H1 (cell line): Measurements from ENCODE around the gene TADA1. TPM values are rescaled to one million over a fixed set of nuclear protein-coding genes. Genes with fewer than 3 reads are reported as not detected.

ENCODE experiments used
- CTCF ChIA-PET: fragments of 300-600 bp; sonication (Branson Sonifier 250); formaldehyde crosslinking; loops from one replicate; lab custom pipeline; 2021; ENCODE audit not compliant: partially characterized antibody; lab: Charles Lee
- POLR2A ChIA-PET: fragments of 300-600 bp; sonication (Branson Sonifier 250); formaldehyde crosslinking; loops from one replicate; lab custom pipeline; 2021; ENCODE audit warnings: inconsistent platforms; ENCODE audit not compliant: partially characterized antibody; lab: Charles Lee
- DNase-seq, 2 experiments: peaks; one replicate each; pipeline versions ENCODE4 v3.0.0 to v3.0.0-alpha.2; 2010 to 2022; ENCODE audit warnings: low spot score in 2 of 2, low read depth in 1 of 2, mixed read lengths in 1 of 2
- FAIRE-seq: peaks from 2 replicates; lab custom pipeline; 2011; peaks lifted over from hg19 to GRCh38; lab: Jason Lieb, UNC
- H2AFZ ChIP-seq: 2 replicates; pipeline ENCODE4 v1.8.1; 2012; ENCODE audit warnings: low read length, inconsistent platforms
- H2AK5ac ChIP-seq: 2 replicates; pipeline ENCODE4 v1.6.1; 2013; ENCODE audit warnings: low read depth, low read length
- H2BK120ac ChIP-seq: replicated peaks from 2 replicates; pipeline ENCODE3; 2013; ENCODE audit warnings: low read depth, low read length, inconsistent platforms
- H2BK12ac ChIP-seq: 2 replicates; pipeline ENCODE4 v1.6.1; 2013; ENCODE audit warnings: low read depth, low read length
- H2BK15ac ChIP-seq: 2 replicates; pipeline ENCODE4 v1.6.1; 2013; ENCODE audit warnings: low read length
- H2BK20ac ChIP-seq: 2 replicates; pipeline ENCODE4 v1.6.1; 2013; ENCODE audit warnings: low read length
- H2BK5ac ChIP-seq: 2 replicates; pipeline ENCODE4 v1.6.1; 2013; ENCODE audit warnings: low read depth, low read length
- H3K14ac ChIP-seq: 2 replicates; pipeline ENCODE4 v1.6.1; 2013; ENCODE audit warnings: inconsistent platforms; ENCODE audit not compliant: insufficient read length
- H3K18ac ChIP-seq: 2 replicates; pipeline ENCODE4 v1.6.1; 2013; ENCODE audit warnings: low read length; ENCODE audit errors: extremely low read depth
- H3K23ac ChIP-seq: 2 replicates; pipeline ENCODE4 v1.6.1; 2013; ENCODE audit warnings: inconsistent platforms; ENCODE audit not compliant: insufficient read length
- H3K23me2 ChIP-seq: 2 replicates; pipeline ENCODE4 v1.6.1; 2013; ENCODE audit warnings: low read depth, low read length
- H3K27ac ChIP-seq: 2 replicates; pipeline ENCODE4 v1.6.1; 2011; ENCODE audit warnings: low read depth, low read length, inconsistent platforms
- H3K27me3 ChIP-seq, 4 experiments: replicated peaks in 1 of 4; 1 replicate in 1 of 4; 2 replicates in 3 of 4; pipeline versions ENCODE4 v1.6.1 to v1.8.1; 2011 to 2013; ENCODE audit warnings: low read length in 3 of 4, mild to moderate bottlenecking in 3 of 4, inconsistent platforms in 2 of 4, mixed read lengths in 2 of 4, moderate library complexity in 1 of 4; ENCODE audit not compliant: control insufficient read depth in 3 of 4, insufficient read depth in 3 of 4; ENCODE audit errors: extremely low read depth in 1 of 4
- H3K36me3 ChIP-seq, 4 experiments: 2 replicates each; pipeline versions ENCODE4 v1.6.1 to v1.8.1; 2011 to 2013; ENCODE audit warnings: mild to moderate bottlenecking in 4 of 4, low read length in 3 of 4, moderate library complexity in 2 of 4, control low read depth in 1 of 4, inconsistent platforms in 1 of 4; ENCODE audit not compliant: insufficient read depth in 4 of 4, control insufficient read depth in 2 of 4
- H3K4ac ChIP-seq: replicated peaks from 2 replicates; pipeline ENCODE3; 2013; ENCODE audit warnings: low read length, low read depth, mixed read lengths, inconsistent platforms; ENCODE audit not compliant: insufficient read length
- H3K4me1 ChIP-seq, 4 experiments: replicated peaks in 1 of 4; 1 replicate in 1 of 4; 2 replicates in 3 of 4; pipeline versions ENCODE4 v1.6.1 to v1.8.1; 2011 to 2013; ENCODE audit warnings: low read length in 3 of 4, inconsistent platforms in 2 of 4, mixed read lengths in 1 of 4; ENCODE audit not compliant: insufficient read depth in 4 of 4, control insufficient read depth in 3 of 4
- H3K4me2 ChIP-seq, 2 experiments: 2 replicates each; pipeline versions ENCODE4 v1.6.1 to v1.8.1; 2011 to 2013; ENCODE audit warnings: low read depth in 2 of 2, low read length in 2 of 2, control low read depth in 1 of 2, inconsistent platforms in 1 of 2, mild to moderate bottlenecking in 1 of 2; ENCODE audit not compliant: insufficient read depth in 1 of 2
- H3K4me3 ChIP-seq, 4 experiments: fragments of 200-600, 300-600 bp in 1 of 4; sonication (generic), shearing (Covaris generic), sonication (Bioruptor Twin) in 1 of 4; 2 replicates each; pipeline versions ENCODE4 v1.5.1 to v1.8.1; 2011 to 2016; ENCODE audit warnings: low read length in 4 of 4, low read depth in 3 of 4, control low read depth in 2 of 4, inconsistent platforms in 2 of 4, mild to moderate bottlenecking in 2 of 4, mixed read lengths in 1 of 4, moderate library complexity in 1 of 4; ENCODE audit not compliant: insufficient read depth in 2 of 4; ENCODE audit errors: extremely low read depth in 1 of 4
- H3K56ac ChIP-seq: replicated peaks from 2 replicates; pipeline ENCODE3; 2013; ENCODE audit warnings: low read depth, mild to moderate bottlenecking, mixed read lengths, low read length, inconsistent platforms; ENCODE audit not compliant: insufficient read length
- H3K79me1 ChIP-seq: 2 replicates; pipeline ENCODE4 v1.6.1; 2013; ENCODE audit warnings: low read depth, low read length, control low read depth
- H3K79me2 ChIP-seq, 2 experiments: 2 replicates each; pipeline versions ENCODE4 v1.6.1 to v1.8.1; 2012 to 2013; ENCODE audit warnings: low read length in 2 of 2, mild to moderate bottlenecking in 2 of 2, inconsistent platforms in 1 of 2; ENCODE audit not compliant: insufficient read depth in 2 of 2, control insufficient read depth in 1 of 2
- H3K9ac ChIP-seq, 4 experiments: replicated peaks in 1 of 4; 1 replicate in 1 of 4; 2 replicates in 3 of 4; pipeline versions ENCODE4 v1.6.1 to v1.8.1; 2011 to 2013; ENCODE audit warnings: low read depth in 3 of 4, low read length in 3 of 4, control low read depth in 2 of 4, mild to moderate bottlenecking in 2 of 4, moderate library complexity in 2 of 4, inconsistent platforms in 1 of 4; ENCODE audit errors: extremely low read depth in 1 of 4
- H3K9me3 ChIP-seq, 2 experiments: 2 replicates each; pipeline versions ENCODE4 v1.6.1 to v1.8.1; 2012 to 2013; ENCODE audit warnings: mild to moderate bottlenecking in 2 of 2, moderate library complexity in 2 of 2, control low read depth in 1 of 2, inconsistent platforms in 1 of 2, low read depth in 1 of 2, low read length in 1 of 2, mixed read lengths in 1 of 2; ENCODE audit not compliant: insufficient read depth in 2 of 2
- H4K20me1 ChIP-seq, 2 experiments: replicated peaks in 1 of 2; 2 replicates each; pipeline versions ENCODE3 to v1.8.1; 2011 to 2013; ENCODE audit warnings: inconsistent platforms in 2 of 2, low read length in 2 of 2, mild to moderate bottlenecking in 1 of 2; ENCODE audit not compliant: insufficient read depth in 2 of 2, control insufficient read depth in 1 of 2
- H4K5ac ChIP-seq: 2 replicates; pipeline ENCODE4 v1.6.1; 2013; ENCODE audit warnings: low read length, low read depth, mixed read lengths, inconsistent platforms; ENCODE audit not compliant: insufficient read length
- H4K8ac ChIP-seq: 2 replicates; pipeline ENCODE4 v1.8.0; 2013; ENCODE audit warnings: mild to moderate bottlenecking, moderate library complexity, low read length, inconsistent platforms; ENCODE audit not compliant: insufficient read depth; ENCODE audit errors: extremely low read depth
- H4K91ac ChIP-seq: replicated peaks from 2 replicates; pipeline ENCODE3; 2013; ENCODE audit warnings: low read length, mixed read lengths, inconsistent platforms; ENCODE audit not compliant: insufficient read length
- ATF3 ChIP-seq: IDR thresholded peaks from 2 replicates; pipeline ENCODE4 v1.6.1; 2011; ENCODE audit warnings: low read depth, mild to moderate bottlenecking, low read length; ENCODE audit not compliant: insufficient read depth
- CBX8 ChIP-seq: fragments of 300-800, 300-1000 bp; sonication (generic); IDR thresholded peaks from 2 replicates; pipeline ENCODE4 v1.7.1; 2016; ENCODE audit warnings: low read depth, low read length, borderline replicate concordance
- CHD1 ChIP-seq: IDR thresholded peaks from 2 replicates; pipeline ENCODE4 v1.6.1; 2012; ENCODE audit warnings: low read depth, low read length, improper control_type of control experiment
- CTCF ChIP-seq, 3 experiments: IDR thresholded peaks; 1 replicate in 2 of 3; 2 replicates in 1 of 3; pipeline versions ENCODE4 v1.5.1 to v1.6.1; 2011; ENCODE audit warnings: low read length in 3 of 3, mild to moderate bottlenecking in 3 of 3, inconsistent platforms in 2 of 3, low read depth in 1 of 3, moderate library complexity in 1 of 3; ENCODE audit not compliant: insufficient read depth in 1 of 3; ENCODE audit errors: control extremely low read depth in 1 of 3
- JUN ChIP-seq: IDR thresholded peaks from 2 replicates; pipeline ENCODE4 v1.6.1; 2011; ENCODE audit warnings: low read depth, mild to moderate bottlenecking, improper control_type of control experiment, low read length
- MAX ChIP-seq: IDR thresholded peaks from 2 replicates; pipeline ENCODE4 v1.6.1; 2012; ENCODE audit warnings: inconsistent platforms
- POLR2A ChIP-seq, 2 experiments: IDR thresholded peaks; 1 replicate in 1 of 2; 2 replicates in 1 of 2; pipeline ENCODE4 v1.6.1; 2011; ENCODE audit warnings: low read depth in 2 of 2, low read length in 2 of 2, mild to moderate bottlenecking in 2 of 2; ENCODE audit errors: control extremely low read depth in 1 of 2
- RBBP5 ChIP-seq: IDR thresholded peaks from 2 replicates; pipeline ENCODE4 v1.7.1; 2012; ENCODE audit warnings: low read depth, mild to moderate bottlenecking, inconsistent platforms, low read length, moderate library complexity, borderline replicate concordance
- SP1 ChIP-seq: IDR thresholded peaks from 2 replicates; pipeline ENCODE4 v1.6.1; 2011; ENCODE audit warnings: low read depth, low read length
- SP2 ChIP-seq: IDR thresholded peaks from 2 replicates; pipeline ENCODE4 v1.6.1; 2012; ENCODE audit warnings: mild to moderate bottlenecking, low read length, inconsistent platforms
- SP4 ChIP-seq: IDR thresholded peaks from 2 replicates; pipeline ENCODE4 v1.6.1; 2012; ENCODE audit warnings: low read length, inconsistent platforms
- TAF1 ChIP-seq: IDR thresholded peaks from 2 replicates; pipeline ENCODE4 v1.6.1; 2011; ENCODE audit warnings: mild to moderate bottlenecking, low read depth, low read length
- ZNF274 ChIP-seq: IDR thresholded peaks from 2 replicates; pipeline ENCODE4 v1.7.0; 2012; ENCODE audit warnings: low read length, borderline replicate concordance; ENCODE audit errors: extremely low read depth
- polyA plus RNA-seq, 7 experiments: library from polyadenylated mRNA; depleted of rRNA in 3 of 7; stranded (reverse) in 5 of 7; unstranded in 2 of 7; fragments of >200 nt in 5 of 7; fragments of 200-250 nt in 2 of 7; gene quantifications; 1 replicate in 5 of 7; 2 replicates in 1 of 7; 4 replicates in 1 of 7; pipeline versions ENCODE4 v1.2.1 to v1.2.3, GENCODE V29; 2011 to 2013; ENCODE audit warnings: missing spikeins in 2 of 7, mixed read lengths in 2 of 7
- total RNA-seq: library from RNA; stranded (reverse); fragmentation: NEBNext Ultra II Directional; extraction: Animal tissue kit (Norgen Biotek cat#: 25700); gene quantifications from 2 replicates; pipeline ENCODE4 v1.2.1, GENCODE V29; 2021

The TADA1 gene
- total and polyA plus RNA-seq, 2 of the 8 experiments (the other 6 are each of a cell fraction or from before 2014, with no cell fraction given): 21.1 to 23.6 TPM

- Histone ChIP-seq H3K23me2 (no peaks in the 10 kb centered on the region), H2BK15ac (no peak overlapping the region), H4K5ac (no peak overlapping the region), H3K4me2 (no peak overlapping the region), H3K27ac (no peak overlapping the region), H3K9me3 (no peaks in the 10 kb centered on the region), H3K56ac (no peak overlapping the region), H2AFZ (no peak overlapping the region), H2BK120ac (no peak overlapping the region), H4K8ac (no peak overlapping the region), H2BK5ac (no peak overlapping the region), H3K36me3 (no peaks in the 10 kb centered on the region), H3K18ac (no peak overlapping the region), H4K20me1 (no peaks in the 10 kb centered on the region), H3K79me1 (no peaks in the 10 kb centered on the region), H3K4me1 (no peaks in the 10 kb centered on the region), H3K9ac (no peak overlapping the region), H2AK5ac (no peak overlapping the region), H2BK20ac (no peak overlapping the region), H2BK12ac (no peak overlapping the region), H3K79me2 (no peaks in the 10 kb centered on the region), H3K23ac (no peak overlapping the region), H3K4me3 (no peak overlapping the region), H4K91ac (no peak overlapping the region), H3K4ac (no peak overlapping the region), H3K14ac (no peak overlapping the region), H3K27me3 (peaks cover 0 to 3% (median 1%) of the 10 kb centered on the region in 4 experiments; a peak in 4 of 7 replicates)
- POLR2A ChIA-PET: no interaction called here
- FAIRE-seq (no peak), DNase-seq (no peak)
- CTCF ChIA-PET: interaction anchor here (13.4 kb wide), 2 partner anchors 20 to 169 kb away, joined by 152 to 305 read pairs; no protein-coding TSS in a partner anchor
- TF ChIP-seq CHD1: no peak
- TF ChIP-seq SP1: no peak
- no peak for TF ChIP-seq SP2
- no peak for TF ChIP-seq ATF3
- TF ChIP-seq ZNF274: no peak
- TF ChIP-seq MAX: no peak
- no peak for TF ChIP-seq TAF1
- TF ChIP-seq RBBP5: no peak
- TF ChIP-seq CBX8: no peak
- TF ChIP-seq JUN: no peak
- no peak for TF ChIP-seq SP4
- TF ChIP-seq POLR2A (IDR thresholded peaks at IDR 0.05; ENCODE audit: control extremely low read depth in 1 of 2, low read depth in 2 of 2, low read length in 2 of 2): no peak
- no peak for TF ChIP-seq CTCF (IDR thresholded peaks at IDR 0.05; ENCODE audit: control extremely low read depth in 1 of 3, insufficient read depth in 1 of 3, low read depth in 1 of 3, low read length in 3 of 3)
Observed at GRCh38 chr1:166889776-166890175, 13.7 kb upstream of the TADA1 start.
